Spinal cord (tissue), 10 donors: Measurements from ENCODE around the gene EHD2. TPM values are rescaled to one million over a fixed set of nuclear protein-coding genes. Genes with fewer than 3 reads are reported as not detected.
"Not testable (repeated sequence)": the region's sequence is repeated elsewhere in the genome, so short reads cannot be mapped to it uniquely, and the experiment has no call there.

ENCODE experiments used
- DNase-seq, 6 donors: peaks; one replicate each; pipeline versions ENCODE4 v3.0.0 to v3.0.0-alpha.2; 2013 to 2015; ENCODE audit warnings: low spot score in 6 of 6, low read depth in 4 of 6
- H3K27ac ChIP-seq: one replicate; pipeline ENCODE4 v1.5.1; 2013; ENCODE audit warnings: low read depth, low read length, control low read depth
- H3K27me3 ChIP-seq: one replicate; pipeline ENCODE4 v1.6.1; 2013; ENCODE audit warnings: low read length; ENCODE audit not compliant: control insufficient read depth, insufficient read depth
- H3K36me3 ChIP-seq: one replicate; pipeline ENCODE4 v1.6.1; 2013; ENCODE audit warnings: low read length; ENCODE audit not compliant: control insufficient read depth, insufficient read depth
- H3K4me1 ChIP-seq: one replicate; pipeline ENCODE4 v1.6.1; 2013; ENCODE audit warnings: low read length; ENCODE audit not compliant: control insufficient read depth, insufficient read depth
- H3K4me3 ChIP-seq: one replicate; pipeline ENCODE4 v1.5.1; 2013; ENCODE audit warnings: low read depth, low read length, control low read depth
- H3K9me3 ChIP-seq: one replicate; pipeline ENCODE4 v1.6.1; 2013; ENCODE audit warnings: low read length; ENCODE audit not compliant: control insufficient read depth, insufficient read depth
- WGBS: methylation state at CpG from one replicate; pipeline ENCODE4 v1.1.5; 2013; ENCODE audit warnings: missing lambda C conversion rate; ENCODE audit not compliant: insufficient coverage; 5-methylcytosine and 5-hydroxymethylcytosine counted together
- polyA plus RNA-seq, 2 donors: library from polyadenylated mRNA; unstranded; fragments of 120-200 nt; gene quantifications; one replicate each; pipeline ENCODE4 v1.2.1, GENCODE V29; 2013; ENCODE audit not compliant: insufficient read length in 2 of 2
- total RNA-seq, 2 donors: library from RNA; depleted of rRNA in 1 of 2; stranded (reverse); fragments of 120-200 nt in 1 of 2; fragments of >200 nt in 1 of 2; gene quantifications; one replicate each; pipeline versions ENCODE4 v1.2.3 to v1.2.4, GENCODE V29; 2013 to 2014
- donor health status: healthy.

EHD2 gene
- total and polyA plus RNA-seq, 4 donors, result 16.0 to 26.4 (median 20.3) TPM

- Histone ChIP-seq H3K4me1 (peaks cover 10% of the 10 kb centered on the region), H3K4me3 (no peak overlapping the region), H3K9me3 (no peaks in the 10 kb centered on the region), H3K27me3 (no peaks in the 10 kb centered on the region), H3K36me3 (peaks cover 23% of the 10 kb centered on the region), H3K27ac (no peak overlapping the region)
- WGBS, result 67% methylated on average over 2 of the region's 3 CpGs
- no peak for DNase-seq
Measured at GRCh38 chr19:47762151-47762550, 48.9 kb downstream of the EHD2 start.

- Histone ChIP-seq H3K4me1 (peaks cover 10% of the 10 kb centered on the region), H3K27me3 (no peaks in the 10 kb centered on the region), H3K36me3 (peaks cover 17% of the 10 kb centered on the region), H3K9me3 (no peaks in the 10 kb centered on the region), H3K4me3 (no peak overlapping the region), H3K27ac (no peak overlapping the region)
- no peak for DNase-seq
- 80% methylated on average over 13 of the region's 18 CpGs for WGBS
Measured at GRCh38 chr19:47762615-47763308, 49.5 kb downstream of the EHD2 start.

- not testable (repeated sequence) for H3K36me3 ChIP-seq, H3K9me3 ChIP-seq, H3K27ac ChIP-seq, H3K4me3 ChIP-seq, DNase-seq, H3K27me3 ChIP-seq
- WGBS, result no CpG with 5 or more reads among the region's 3 CpGs
- peaks cover 10% of the 10 kb centered on the region for H3K4me1 ChIP-seq
Measured at GRCh38 chr19:47764705-47765104, 51.5 kb downstream of the EHD2 start.

- no peaks in the 10 kb centered on the region for H3K27me3 ChIP-seq
- peak in 2 of 6 donors; percentile 64 to 79 for DNase-seq
- H3K9me3 ChIP-seq, result no peaks in the 10 kb centered on the region
- no peaks in the 10 kb centered on the region for H3K36me3 ChIP-seq
- WGBS, result 21% methylated on average over 19 of the region's 19 CpGs
- peaks cover 13% of the 10 kb centered on the region for H3K4me1 ChIP-seq
- H3K4me3 ChIP-seq, result no peak overlapping the region
- H3K27ac ChIP-seq, result no peak overlapping the region
Measured at GRCh38 chr19:47765523-47766358, 52.5 kb downstream of the EHD2 start.

DNA sequence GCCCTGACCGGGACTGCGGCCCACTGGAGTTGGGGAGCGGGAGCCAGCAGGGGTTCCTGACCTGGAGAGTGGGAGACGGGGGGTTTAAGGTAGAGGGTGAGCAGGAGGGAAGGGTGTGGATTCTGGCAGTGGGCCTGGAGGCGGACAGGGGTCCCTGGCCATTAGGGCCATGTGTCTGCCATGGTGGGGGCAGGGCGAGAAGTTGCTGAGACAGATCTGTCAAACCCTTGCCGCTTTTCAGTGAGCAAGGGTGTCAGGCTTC is 53.1 kb downstream of the EHD2 start:
- WGBS, result 83% methylated on average over 5 of the region's 7 CpGs
- no peaks in the 10 kb centered on the region for H3K27me3 ChIP-seq
- H3K36me3 ChIP-seq, result no peaks in the 10 kb centered on the region
- peaks cover 13% of the 10 kb centered on the region for H3K4me1 ChIP-seq
- no peak overlapping the region for H3K4me3 ChIP-seq
- no peak for DNase-seq
- no peaks in the 10 kb centered on the region for H3K9me3 ChIP-seq
- no peak overlapping the region for H3K27ac ChIP-seq

- peaks cover 13% of the 10 kb centered on the region for H3K4me1 ChIP-seq
- 90% methylated on average over 7 of the region's 7 CpGs for WGBS
- H3K27ac ChIP-seq, result no peak overlapping the region
Measured at GRCh38 chr19:47766670-47767069, 53.4 kb downstream of the EHD2 start.

DNA sequence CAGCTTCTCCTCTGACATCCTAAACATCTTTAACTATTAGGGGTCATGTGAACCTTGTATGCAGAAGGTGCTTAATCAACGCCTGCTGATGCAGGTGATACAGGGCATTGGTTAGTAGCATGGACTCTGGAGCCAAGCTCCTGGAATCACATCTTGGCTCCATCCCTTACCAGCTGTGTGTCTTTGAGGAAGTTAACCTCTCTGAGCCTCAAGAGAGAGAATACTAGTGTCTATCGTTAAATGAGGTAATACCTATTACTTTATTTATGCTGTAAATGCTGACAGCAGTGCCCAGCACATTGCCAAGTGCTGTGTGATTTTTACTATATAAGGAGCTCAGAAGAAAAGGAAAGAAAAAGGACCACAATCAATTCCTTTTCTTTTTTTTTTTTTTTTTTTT is 54.1 kb downstream of the EHD2 start:
- no peak for DNase-seq

More at GRCh38 chr19:47766670-47767069, 53.4 kb downstream of the EHD2 start:
- no peaks in the 10 kb centered on the region for H3K27me3 ChIP-seq
- no peak overlapping the region for H3K4me3 ChIP-seq
- no peaks in the 10 kb centered on the region for H3K9me3 ChIP-seq
- no peaks in the 10 kb centered on the region for H3K36me3 ChIP-seq
- DNase-seq, result no peak

DNA sequence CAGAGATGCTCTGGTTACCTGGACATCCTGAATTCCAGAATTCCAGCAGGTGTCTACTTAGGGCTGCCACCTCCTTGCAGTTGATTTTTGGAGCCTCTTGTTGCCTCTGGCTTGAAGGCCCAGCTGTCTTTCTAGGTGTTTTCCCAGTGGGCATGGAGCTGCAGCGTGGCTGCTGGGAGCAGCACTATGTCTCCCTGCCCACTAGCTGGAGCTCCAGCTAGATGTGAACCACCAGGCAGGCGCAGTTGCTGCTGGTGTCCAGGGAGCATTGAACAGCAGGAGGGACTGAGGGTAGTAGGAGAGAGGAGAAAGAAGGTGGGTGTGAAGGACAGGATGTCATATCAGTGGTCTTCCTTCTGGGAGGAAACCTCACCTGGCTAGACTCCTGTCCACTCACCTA is 55.4 kb downstream of the EHD2 start:
- no peaks in the 10 kb centered on the region for H3K36me3 ChIP-seq
- H3K4me1 ChIP-seq, result peaks cover 20% of the 10 kb centered on the region
- DNase-seq, result no peak
- no peaks in the 10 kb centered on the region for H3K9me3 ChIP-seq
- no peak overlapping the region for H3K27ac ChIP-seq
- H3K27me3 ChIP-seq, result no peaks in the 10 kb centered on the region
- H3K4me3 ChIP-seq, result no peak overlapping the region
- 77% methylated on average over 2 of the region's 2 CpGs for WGBS

More for the DNA sequence above, 54.1 kb downstream of the EHD2 start:
- Histone ChIP-seq H3K27ac (no peak overlapping the region), H3K27me3 (no peaks in the 10 kb centered on the region), H3K4me1 (peaks cover 13% of the 10 kb centered on the region), H3K36me3 (no peaks in the 10 kb centered on the region), H3K9me3 (no peaks in the 10 kb centered on the region), H3K4me3 (no peak overlapping the region)
- no CpG with 5 or more reads among the region's 2 CpGs for WGBS

DNA sequence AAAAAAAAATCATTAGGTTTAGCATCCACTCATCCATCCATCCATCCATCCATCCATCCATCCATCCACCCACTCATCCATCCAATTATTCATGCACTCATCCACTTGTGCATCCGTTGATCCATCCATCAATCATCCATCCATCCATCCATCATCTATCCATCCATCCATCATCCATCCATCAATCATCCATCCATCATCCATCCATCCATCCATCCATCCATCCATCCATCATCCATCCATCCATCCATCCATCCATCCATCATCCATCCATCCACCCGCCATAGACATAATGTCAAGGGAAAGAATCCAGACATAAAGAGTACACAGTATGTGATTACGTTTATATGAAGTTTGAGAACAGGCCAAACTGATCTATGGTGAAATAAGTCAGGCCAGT is 56.3 kb downstream of the EHD2 start:
- Histone ChIP-seq H3K27me3 (no peaks in the 10 kb centered on the region), H3K4me3 (no peak overlapping the region), H3K4me1 (peaks cover 29% of the 10 kb centered on the region), H3K9me3 (no peaks in the 10 kb centered on the region), H3K36me3 (no peaks in the 10 kb centered on the region), H3K27ac (no peak overlapping the region)
- no peak for DNase-seq
- 85% methylated on average over 2 of the region's 3 CpGs for WGBS

- WGBS, result 87% methylated on average over 6 of the region's 6 CpGs
- DNase-seq, H3K27ac ChIP-seq, H3K9me3 ChIP-seq, H3K36me3 ChIP-seq, H3K4me3 ChIP-seq, H3K27me3 ChIP-seq: not testable (repeated sequence)
- H3K4me1 ChIP-seq, result peaks cover 26% of the 10 kb centered on the region
Measured at GRCh38 chr19:47771291-47771690, 58.1 kb downstream of the EHD2 start.
